ENCODE results near the gene SYNDIG1.

The SYNDIG1 gene

GRCh38 chr20:24699321-24700165 is 230.1 kb downstream of the SYNDIG1 start:
- no peak for DNase-seq

- DNase-seq: no peak
These were observed 230.9 kb downstream of the SYNDIG1 start for GRCh38 chr20:24700166-24700860.

- DNase-seq: no peak
These were observed 231.6 kb downstream of the SYNDIG1 start for GRCh38 chr20:24701027-24701426.

GRCh38 chr20:24701668-24702067 is 232.2 kb downstream of the SYNDIG1 start:
- no peak for DNase-seq

- no peak for DNase-seq
These were observed 233.3 kb downstream of the SYNDIG1 start for GRCh38 chr20:24702501-24703283.

- no peak for DNase-seq
These were observed 233.8 kb downstream of the SYNDIG1 start for GRCh38 chr20:24703284-24703610.

- DNase-seq: no peak
These were observed 235.5 kb downstream of the SYNDIG1 start for GRCh38 chr20:24704899-24705298.

GRCh38 chr20:24705486-24705885 is 236.1 kb downstream of the SYNDIG1 start:
- no peak for DNase-seq

- no peak for DNase-seq
These were observed 239.2 kb downstream of the SYNDIG1 start for GRCh38 chr20:24708411-24709295.

All from stimulated activated naive CD4-positive, alpha-beta T cell treated with Interleukin-2 at 50 U/mL for 16 hours (primary cell).